SH-SY5Y (cell line): ENCODE measurements around the gene GFOD1.

Experiments used
- GATA2 ChIP-seq: IDR thresholded peaks from 2 replicates; pipeline ENCODE4 v1.6.1; 2011; ENCODE audit warnings: mild to moderate bottlenecking, low read depth, low read length
- GATA3 ChIP-seq: IDR thresholded peaks from 2 replicates; pipeline ENCODE4 v1.6.1; 2011; ENCODE audit warnings: low read depth, mild to moderate bottlenecking, low read length, moderate library complexity

GRCh38 chr6:13494137-13494536 is 6.7 kb upstream of the GFOD1 start:
- TF ChIP-seq GATA3 = no peak
- TF ChIP-seq GATA2 = no peak
